GM21717 (cell line): Measurements from ENCODE around the gene FFAR1.
"Not testable (repeated sequence)": the region's sequence is repeated elsewhere in the genome, so short reads cannot be mapped to it uniquely, and the experiment has no call there.

Source experiments
- ATAC-seq: cut with Tn5 transposase; IDR thresholded peaks from one replicate; pipeline ENCODE4 v1.9.1; 2021; ENCODE audit warnings: mild to moderate bottlenecking, moderate library complexity; ENCODE audit not compliant: unreplicated experiment

FFAR1 gene

DNA sequence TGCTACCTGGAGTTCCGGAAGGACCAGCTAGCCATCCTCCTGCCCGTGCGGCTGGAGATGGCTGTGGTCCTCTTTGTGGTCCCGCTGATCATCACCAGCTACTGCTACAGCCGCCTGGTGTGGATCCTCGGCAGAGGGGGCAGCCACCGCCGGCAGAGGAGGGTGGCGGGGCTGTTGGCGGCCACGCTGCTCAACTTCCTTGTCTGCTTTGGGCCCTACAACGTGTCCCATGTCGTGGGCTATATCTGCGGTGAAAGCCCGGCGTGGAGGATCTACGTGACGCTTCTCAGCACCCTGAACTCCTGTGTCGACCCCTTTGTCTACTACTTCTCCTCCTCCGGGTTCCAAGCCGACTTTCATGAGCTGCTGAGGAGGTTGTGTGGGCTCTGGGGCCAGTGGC lies 11.7 kb downstream of the FFAR1 start:
- not testable (repeated sequence) for ATAC-seq

DNA sequence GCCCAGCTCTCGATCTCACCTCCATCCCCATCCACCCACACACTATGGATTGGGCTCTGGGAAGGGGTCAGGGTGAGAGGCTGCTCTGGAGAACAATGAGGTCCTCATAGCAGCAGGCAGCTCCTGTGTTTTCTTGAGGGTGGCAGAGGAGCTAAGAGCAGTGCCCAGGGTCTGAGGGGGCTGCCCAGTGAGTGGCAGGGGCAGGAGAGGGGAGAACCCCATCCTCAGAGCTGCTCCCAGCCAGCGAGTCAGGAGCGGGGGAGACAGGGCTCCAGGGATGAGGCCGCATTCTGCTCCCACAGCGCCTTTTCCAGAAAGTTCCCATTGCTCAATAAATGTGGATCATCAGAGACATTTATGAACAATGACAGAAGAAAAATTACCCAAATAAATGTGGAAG lies 12.4 kb downstream of the FFAR1 start:
- ATAC-seq: not testable (repeated sequence)

DNA sequence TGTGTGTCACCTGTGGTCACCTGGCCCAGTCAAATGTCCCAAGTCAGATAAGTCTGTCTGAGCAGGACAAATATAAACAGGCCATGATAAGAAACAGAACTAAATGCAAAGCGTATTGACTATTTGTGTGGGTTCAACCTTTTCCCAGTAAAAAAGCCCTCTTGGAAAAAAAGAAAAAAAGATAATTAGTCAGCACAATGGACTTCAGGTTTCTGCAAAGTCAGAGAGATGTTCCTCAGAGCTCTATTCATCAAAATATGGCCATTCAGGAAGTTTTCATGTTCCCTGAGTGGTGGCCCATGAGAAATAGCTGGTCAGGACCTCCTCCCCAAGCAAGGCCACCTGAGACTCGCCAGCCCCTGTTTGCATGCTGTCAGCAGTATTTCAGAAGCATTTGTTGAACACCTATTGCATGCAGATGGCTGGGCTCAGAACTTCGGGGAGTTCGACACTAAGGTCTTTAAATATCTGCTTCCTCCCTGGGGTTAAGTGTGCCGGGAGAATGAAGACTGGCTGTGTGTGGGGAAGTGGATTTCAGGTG lies 13.2 kb downstream of the FFAR1 start:
- no peak for ATAC-seq

DNA sequence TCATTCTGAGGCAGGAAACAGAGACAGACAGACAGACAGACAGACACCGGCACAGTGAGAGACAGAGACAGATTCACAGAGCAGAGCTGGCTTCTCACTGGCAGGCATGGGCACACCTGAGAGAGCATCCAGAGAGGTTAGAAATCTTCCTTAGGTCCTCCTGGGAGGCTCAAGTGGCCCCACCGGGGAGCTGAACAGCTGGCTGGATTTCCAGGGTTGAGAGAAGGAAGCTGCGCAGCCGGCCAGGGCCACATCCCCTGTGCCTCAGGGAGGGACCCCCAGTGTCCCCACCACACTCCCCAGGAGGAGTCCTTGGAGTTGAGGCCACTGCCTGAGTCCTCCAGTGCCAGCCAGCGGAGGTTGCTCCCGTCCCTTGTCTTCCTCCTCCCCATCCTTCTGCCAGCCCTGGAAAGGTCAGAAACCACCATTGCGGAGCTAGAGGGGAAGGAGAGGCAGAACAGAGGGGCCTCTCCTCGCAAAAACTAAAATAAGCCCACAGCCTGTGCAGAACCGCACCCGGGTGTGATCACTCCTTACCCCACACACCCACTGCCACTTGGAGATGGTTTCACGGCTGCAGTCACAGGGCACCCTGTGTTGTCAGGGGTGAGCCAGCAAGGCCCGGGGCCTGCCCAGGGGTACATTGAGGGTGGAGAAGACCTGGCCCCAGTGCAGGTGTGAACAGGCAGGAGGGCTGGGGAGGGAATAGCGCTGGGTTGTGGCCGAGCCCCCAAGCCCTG lies 14.7 kb downstream of the FFAR1 start:
- ATAC-seq: no peak

DNA sequence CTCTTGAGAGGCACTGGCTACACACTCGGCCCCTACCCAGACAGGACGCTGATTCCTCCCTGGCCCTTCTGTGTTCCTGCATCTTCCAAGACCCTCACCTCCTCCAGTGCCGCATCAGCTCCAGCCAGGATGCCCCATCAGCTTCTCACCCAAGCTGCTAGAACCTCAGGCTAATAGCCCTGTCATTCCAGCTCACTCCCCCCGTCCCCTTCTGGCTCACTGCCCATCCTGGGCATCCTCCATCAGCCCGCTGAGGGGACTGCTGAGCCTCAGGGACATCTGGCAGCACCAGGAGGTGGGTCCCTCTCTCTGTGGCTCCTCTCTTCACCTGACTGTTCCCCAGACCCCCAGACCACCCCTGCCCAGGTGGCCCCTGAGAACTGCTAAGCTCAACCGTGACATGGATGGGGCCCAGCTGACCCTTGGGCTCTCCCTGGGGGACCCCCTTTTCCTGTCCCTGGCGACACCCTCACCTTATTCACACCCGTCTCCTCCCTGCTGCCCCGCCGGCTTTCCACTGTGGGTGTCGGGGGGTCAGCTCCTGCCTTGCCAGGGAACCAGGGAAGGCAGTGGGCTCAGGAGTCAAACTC lies 15.4 kb downstream of the FFAR1 start:
- ATAC-seq: no peak

DNA sequence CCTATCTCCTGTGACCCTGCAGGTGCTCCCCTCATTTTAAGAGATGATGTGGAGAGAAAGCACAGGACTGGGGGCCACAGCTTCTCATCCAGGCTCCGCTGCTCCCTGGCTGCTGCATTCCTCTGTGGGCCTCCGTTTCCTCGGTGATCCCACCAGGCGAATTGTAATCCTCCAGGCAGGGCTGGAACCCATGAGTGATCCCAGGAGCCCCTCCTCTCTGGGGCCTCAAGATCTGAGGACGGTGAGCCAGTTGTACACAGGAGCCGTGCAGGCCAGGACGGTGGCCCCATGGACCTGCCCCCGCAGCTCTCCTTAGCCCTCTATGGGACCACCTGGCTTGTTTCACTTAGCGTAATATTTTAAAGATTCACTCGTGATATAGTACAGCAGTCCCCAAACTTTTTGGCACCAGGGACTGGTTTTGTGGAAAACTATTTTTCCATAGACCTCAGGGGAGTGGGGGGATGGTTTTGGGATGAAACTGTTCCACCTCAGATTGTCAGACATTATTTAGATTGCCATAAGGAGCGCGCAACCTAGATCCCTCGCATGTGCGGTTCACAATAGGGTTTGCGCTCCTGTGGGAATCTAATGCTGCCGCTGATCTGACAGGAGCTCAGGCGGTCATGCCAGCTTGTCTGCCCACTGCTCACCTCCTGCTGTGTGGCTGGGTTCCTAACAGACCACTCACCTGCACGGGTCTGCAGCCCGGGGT lies 16.2 kb downstream of the FFAR1 start:
- ATAC-seq: no peak

DNA sequence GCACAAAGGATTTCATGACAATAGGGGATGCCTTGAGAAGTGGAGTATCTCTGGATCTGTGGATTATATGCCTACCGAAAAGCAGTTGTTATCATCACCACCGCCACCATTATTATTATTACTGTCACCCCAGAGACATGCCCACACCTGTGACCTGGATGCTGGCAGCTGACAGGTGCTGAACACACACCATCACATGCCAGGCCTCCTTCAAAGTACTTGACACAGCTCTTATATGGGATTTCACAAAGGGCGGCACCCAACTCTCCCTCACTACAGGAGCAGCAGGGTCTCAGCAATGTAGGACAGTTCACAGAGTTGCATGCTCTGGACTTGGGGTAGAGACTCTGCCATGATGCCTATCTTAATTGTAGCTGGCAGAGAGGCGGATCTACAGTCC lies 17.6 kb downstream of the FFAR1 start:
- ATAC-seq: no peak

DNA sequence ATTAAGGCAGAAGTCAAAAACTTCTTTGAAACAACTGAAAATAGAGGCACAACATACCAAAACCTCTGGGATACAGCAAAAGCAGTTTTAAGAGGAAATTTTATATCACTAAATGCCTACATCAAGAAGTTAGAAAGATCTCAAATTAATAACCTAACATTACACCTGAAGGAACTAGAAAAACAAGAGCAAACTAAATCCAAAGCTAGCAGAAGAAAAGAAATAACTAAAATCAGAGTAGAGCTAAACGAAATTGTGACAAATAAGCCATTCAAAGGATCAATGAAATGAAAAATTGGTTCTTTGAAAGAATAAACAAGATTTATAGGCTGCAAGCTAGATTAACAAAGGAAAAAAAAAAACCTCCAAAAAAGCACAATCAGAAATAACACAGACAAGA lies 20.7 kb downstream of the FFAR1 start:
- no peak for ATAC-seq

DNA sequence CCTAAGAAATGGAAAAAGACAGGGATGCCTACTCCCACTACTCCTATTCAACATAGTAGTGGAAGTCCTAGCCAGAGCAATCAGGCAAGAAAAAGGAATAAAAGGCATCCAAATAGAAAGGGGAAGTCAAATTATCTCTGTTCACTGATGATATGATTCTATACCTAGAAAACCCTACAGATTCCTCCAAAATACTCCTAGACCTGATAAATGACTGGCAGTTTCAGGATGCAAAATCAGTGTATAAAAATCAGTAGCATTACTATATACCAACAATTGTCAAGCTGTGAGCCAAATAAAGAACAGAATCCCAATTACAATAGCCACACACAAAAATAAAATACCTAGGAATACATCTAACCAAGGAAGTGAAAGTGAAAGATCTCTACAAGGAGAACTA lies 21.8 kb downstream of the FFAR1 start:
- no peak for ATAC-seq

DNA sequence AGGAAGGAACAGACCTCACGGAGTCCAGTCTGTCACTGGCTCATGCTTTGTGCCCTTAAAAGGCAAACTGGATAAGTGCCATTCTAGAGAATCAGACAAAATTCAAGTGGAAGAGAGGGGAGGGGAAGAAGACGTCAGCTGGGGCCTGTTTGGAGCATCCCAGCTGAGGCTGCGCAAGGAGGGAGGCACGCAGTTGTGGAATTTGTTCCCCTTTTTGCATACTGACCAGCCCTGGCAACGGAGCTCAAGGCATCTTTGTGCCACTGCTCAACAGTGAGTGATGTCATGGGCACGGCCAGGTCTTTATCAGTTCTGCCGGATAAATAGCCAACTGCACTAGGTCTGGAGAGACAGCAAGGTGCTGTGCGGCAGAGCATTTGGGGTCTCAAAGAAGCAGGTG lies 23.0 kb downstream of the FFAR1 start, which contains the start of gene GPR42:
GPR42 (plus strand) TSS at position 347 of the 400 bp plus-strand sequence. CDS start 292 bp downstream, outside the sequence.
- no peak for ATAC-seq

DNA sequence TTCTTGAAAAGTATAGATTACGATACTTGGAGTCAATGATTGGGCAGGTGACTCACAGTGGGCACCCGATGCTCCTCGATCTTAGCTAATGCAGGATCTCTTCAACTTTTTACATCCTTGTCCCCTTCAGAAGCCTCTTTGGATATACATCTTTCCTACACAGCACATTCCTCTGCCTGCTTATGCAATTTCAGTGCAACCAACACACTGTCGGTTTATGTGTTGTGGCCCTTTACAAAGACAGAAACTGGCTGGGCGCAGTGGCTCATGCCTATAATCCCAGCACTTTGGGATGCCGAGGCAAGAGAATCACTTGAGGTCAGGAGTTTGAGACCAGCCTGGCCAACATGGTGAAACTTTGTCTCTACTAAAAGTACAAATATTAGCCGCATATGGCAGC lies 25.8 kb downstream of the FFAR1 start:
- no peak for ATAC-seq

DNA sequence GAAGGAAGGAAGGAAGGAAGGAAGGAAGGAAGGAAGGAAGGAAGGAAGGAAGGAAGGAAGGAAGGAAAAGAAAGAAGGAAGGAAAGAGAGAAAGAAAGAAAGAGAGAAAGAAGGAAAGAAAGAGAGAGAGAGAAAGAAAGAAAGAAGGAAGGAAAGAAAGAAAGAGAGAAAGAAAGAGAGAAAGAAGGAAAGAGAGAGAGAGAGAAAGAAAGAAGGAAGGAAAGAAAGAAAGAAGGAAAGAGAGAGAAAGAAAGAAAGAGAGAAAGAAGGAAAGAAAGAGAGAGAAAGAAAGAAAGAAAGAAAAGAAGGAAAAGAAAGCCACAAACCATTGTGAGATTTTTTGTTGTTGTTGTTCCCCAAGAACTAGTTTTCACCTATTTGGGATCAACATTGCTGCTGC lies 26.3 kb downstream of the FFAR1 start:
- not testable (repeated sequence) for ATAC-seq

DNA sequence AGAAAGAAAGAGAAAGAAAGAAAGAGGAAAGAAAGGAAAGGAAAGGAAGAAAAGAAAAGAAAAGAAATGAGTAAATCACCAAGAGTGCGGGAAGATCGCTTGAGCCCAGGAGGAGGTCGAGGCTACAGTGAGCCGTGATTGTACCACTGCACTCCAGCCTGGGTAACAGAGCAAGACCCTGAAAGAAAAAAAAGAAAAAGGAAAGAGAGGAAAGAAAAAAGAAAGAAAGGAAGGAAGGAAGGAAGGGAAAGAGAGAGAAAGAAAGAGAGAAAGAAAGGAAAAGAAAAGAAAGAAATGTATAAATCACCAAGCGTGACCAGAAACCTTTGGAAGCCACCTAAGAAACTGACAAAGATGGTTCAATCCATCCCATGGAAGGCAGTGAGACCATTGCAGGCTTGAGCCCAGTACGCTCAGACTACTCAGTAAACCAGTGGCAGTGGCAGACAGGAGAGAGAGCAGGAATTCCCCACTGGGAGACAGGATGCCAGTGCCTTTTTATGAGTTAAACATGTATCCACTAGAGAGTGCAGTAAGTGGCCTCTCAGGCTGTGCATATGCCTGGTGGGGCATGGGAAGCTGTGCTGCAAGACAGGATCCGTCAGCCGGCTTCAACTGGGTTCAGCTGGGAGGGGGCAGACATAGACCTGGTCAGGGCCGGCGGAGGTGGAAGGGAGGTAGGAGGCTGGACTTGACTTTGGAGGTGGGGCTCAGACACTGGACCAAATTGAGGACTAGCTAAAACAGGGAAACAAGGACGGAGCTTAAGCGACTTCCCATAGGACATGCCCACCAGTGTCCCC lies 28.0 kb downstream of the FFAR1 start:
- no peak for ATAC-seq

DNA sequence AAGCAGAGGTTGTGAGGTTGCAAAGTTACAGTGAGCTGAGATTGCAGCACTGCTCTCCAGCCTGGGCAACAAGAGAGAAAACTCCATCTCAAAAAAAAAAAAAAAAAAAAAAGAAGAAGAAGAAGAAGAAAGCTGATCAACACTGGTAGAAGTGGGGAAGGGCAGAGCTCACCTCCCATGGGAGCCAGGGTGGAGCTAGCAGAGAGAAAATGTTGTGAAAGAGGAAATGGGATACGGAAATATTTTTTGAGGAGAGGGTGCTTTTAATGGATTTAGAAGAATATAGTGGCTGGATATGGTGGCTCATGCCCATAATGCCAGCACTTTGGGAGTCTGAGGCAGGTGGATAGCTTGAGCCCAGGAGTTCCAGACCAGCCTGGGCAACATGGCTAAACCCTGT lies 30.0 kb downstream of the FFAR1 start:
- ATAC-seq: no peak

DNA sequence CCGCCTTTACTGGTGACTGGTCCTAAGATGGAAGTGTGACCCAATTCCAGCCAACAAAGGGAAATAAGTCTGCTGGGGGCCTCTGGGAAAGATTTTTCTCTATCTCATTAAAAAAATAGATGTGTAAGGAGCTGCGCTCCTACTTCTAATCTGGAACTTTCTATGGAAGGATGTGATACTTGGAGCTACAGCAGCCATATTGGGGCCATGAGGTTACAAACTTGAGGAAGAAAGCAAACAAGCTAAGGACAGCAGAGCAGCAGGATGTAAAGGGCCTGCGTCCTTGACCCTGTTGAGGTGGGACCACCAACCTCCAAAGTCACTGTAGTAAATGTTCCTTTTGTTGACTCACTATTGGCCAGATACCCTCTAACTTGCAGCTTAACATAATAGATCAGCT lies 30.7 kb downstream of the FFAR1 start:
- ATAC-seq: no peak

DNA sequence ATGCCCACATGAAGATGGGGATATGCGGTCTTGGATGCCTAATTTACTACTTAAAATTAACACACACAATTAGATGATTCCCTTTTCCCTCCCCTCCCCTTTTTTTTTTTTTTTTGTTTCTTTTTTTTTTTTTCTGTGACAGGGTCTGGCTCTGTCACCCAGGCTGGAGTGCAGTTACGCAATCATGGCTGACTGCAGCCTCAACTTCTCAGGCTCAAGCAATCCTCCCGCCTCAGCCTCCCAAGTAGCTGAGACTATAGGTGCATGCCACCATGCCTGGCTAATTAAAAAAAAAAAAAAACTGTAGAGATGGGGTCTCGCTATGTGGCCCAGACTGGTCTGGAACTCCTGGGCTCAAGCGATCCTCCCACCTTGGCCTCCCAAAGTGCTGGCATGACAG lies 31.8 kb downstream of the FFAR1 start:
- ATAC-seq: not testable (repeated sequence)

DNA sequence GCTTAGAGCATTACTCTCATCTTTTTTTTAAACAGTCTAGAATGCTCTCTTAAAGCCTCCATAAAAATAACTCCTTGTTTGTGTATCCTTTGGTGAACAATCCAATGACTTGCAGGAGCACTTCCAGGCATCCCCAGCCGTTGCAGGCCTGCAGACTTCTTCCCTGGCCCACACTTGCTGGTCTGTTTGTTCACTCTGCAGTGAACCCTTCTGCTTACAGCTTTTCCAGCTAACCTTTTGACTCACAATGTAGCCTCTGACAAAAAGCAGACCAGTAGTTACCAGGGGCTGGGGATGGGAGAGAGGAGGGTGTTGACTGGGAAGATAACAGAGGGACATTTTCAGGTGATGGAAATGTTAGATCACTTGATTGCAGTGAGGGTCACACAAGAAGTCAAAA lies 32.3 kb downstream of the FFAR1 start:
- ATAC-seq: no peak

DNA sequence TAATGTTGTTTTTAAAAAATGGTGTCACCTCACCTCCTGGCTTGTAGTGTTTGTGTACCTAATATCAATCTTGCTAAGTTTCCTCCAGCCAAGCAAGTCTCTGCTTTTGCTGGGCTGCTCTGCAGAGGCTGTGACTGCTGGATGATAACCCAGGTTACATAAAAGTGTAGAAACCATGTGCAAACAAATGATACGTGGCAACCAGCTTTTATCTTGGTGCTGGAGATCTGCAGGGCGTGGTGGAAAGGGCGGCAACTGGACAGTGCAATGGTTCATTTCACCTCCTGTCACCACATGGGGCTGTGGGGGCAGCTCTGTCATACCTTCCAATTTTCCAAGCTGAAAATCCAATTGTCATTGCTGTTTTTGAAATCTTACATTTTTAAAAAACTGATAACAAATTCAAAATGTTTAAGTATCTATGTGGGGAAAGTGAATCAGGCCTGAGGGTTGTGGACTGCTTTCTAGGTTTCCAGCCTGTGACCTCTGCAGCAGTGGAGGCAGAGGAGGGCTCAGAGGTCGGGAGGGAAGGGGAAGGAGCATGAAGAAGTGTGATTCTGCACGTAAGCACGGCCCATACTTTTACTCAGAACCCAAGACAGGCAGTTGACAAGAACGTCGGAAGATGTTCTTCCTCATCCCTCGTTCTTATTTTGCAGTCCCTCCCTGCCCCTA lies 32.9 kb downstream of the FFAR1 start:
- no peak for ATAC-seq

DNA sequence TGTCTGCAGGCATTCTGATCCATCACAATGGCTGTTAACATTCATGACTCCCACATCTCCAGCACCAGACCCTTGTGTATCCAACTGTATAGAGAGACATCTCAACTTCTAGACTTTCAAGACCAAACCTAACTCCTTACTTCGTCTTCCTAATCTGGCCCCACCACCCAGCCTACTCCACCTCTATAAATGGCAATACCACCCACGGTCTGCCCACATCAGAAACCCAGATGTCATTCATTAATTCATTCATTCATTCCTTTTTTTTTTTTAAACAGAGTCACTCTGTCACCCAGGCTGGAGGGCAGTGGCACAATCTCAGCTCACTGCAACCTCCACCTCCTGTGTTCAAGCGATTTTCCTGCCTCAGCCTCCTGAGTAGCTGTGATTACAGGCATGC lies 33.6 kb downstream of the FFAR1 start:
- ATAC-seq: no peak

DNA sequence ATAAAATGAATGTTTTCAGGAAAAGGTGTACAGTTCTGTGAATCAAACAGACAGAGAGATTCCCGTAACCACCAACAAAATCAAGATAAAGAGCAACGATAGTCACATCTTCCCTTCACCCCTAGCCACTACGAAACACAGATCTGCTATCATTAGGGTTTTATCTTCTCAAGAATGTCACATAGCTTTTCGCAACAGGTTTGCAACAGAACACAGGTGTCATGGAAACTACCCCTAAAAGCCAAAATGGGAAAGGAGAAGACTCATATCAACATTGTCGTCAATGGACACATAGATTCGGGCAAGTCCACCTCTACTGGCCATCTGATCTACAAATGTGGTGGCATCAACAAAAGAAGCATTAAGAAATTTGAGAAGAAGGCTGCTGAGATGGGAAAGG lies 34.2 kb downstream of the FFAR1 start:
- no peak for ATAC-seq
